OCI-LY3 (cell line): ENCODE data around the gene HNRNPH3.

Experiments
- CTCF ChIP-seq: fragments of 200-600, 300-600 bp; sonication (generic); IDR thresholded peaks from 2 replicates; pipeline ENCODE4 v1.5.1; 2014; ENCODE audit warnings: antibody characterized with exemption, low read length, low read depth
- EZH2phosphoT487 ChIP-seq: fragments of 200-600 bp; shearing (Covaris generic); IDR thresholded peaks from 2 replicates; pipeline ENCODE4 v1.6.1; 2018; ENCODE audit warnings: antibody characterized with exemption, mixed run types, low read depth

GRCh38 chr10:68334672-68335467 is 3.0 kb downstream of the HNRNPH3 start:
- TF ChIP-seq CTCF (no peak), EZH2phosphoT487 (no peak)
